Airway epithelial cell (primary cell): ENCODE data around the gene ZFR2. TPM values are rescaled to one million over a fixed set of nuclear protein-coding genes. Genes with fewer than 3 reads are reported as not detected.

Experiments used
- total RNA-seq: library from RNA; depleted of rRNA; stranded (reverse); fragments of >200 nt; gene quantifications from 2 replicates; pipeline ENCODE4 v1.2.3, GENCODE V29; 2015

ZFR2 gene
- total RNA-seq = not detected in 2 replicates

DNA sequence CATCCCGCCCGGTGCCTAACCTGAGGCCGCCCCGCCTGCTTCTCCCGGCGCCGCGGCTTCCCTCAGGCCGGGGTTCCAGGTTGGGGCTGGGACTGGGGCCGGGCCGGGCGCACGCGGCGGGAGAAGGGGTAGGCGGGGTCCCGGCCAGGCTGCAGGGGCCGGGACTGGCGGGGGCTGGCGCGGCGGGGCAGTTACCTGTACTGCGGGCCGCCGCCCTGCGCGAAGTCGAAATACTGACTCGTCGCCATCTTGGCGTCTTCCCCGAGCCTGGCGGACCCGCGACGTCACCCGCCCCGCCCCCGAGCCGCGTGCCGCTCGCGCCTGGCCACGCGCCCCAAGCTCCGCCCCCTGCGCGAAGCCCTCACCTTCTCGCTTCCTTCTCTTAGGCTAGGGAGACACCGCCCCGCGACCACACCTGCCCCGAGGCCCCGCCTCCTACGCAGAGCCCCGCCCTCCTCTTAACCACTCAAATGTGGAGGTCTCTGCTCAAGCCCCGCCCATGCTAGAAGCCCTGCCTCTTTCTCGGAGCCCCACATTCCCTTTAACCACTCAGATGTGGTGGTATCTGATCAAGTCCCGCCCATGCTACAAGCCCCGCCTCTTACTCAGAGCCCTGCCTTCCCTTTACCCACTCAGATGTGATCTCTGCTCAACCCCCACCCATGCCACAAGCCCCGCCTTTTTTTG lies at the start of gene ZFR2:
Gene ZFR2 (minus strand): TSS at position 269 of the 687 bp plus-strand sequence. CDS start 21 bp downstream, at position 248.

DNA sequence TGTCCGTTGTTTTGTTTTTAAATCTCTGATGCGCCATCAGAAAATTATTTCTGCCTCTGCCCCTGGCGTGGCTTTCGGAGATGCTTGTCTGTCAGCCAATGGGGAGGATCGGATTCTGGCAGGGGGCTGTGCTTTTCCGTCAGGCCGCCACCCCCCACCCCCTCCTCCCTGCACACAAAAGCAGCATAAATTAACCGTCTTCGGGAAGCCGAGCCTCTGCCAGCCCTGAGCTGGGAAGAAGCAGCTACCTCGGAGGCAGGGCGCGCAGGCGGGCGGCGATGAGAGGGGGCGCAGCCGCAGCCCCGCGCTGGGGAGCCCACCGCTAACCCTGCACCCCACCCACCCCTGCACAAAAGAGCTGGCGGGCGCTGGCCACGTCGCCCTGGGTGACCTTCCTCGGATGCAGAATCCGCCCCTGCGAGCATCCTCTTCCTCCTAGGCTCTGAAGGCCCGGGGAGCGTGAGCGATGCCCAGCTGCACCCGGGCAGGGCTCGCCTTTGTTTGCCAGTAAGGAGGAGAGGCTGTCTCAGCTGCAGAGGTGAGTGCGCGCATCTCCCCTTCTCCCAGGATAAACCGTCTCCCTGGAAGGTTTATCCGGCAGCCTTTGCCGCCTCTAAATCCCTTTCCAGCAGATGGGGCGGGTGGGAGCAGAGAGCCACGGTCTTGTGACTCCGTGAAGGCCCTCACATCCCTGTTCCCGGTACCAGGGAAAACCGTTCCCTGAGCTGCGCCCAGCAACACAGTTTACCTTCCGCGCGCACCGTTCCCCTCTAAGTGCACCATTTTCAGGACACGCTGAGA lies 11.8 kb upstream of the ZFR2 start, which contains the start of gene ATCAY:
Gene ATCAY (plus strand): TSS at position 215 of the 801 bp plus-strand sequence. CDS start 5,083 bp downstream, outside the sequence.

DNA sequence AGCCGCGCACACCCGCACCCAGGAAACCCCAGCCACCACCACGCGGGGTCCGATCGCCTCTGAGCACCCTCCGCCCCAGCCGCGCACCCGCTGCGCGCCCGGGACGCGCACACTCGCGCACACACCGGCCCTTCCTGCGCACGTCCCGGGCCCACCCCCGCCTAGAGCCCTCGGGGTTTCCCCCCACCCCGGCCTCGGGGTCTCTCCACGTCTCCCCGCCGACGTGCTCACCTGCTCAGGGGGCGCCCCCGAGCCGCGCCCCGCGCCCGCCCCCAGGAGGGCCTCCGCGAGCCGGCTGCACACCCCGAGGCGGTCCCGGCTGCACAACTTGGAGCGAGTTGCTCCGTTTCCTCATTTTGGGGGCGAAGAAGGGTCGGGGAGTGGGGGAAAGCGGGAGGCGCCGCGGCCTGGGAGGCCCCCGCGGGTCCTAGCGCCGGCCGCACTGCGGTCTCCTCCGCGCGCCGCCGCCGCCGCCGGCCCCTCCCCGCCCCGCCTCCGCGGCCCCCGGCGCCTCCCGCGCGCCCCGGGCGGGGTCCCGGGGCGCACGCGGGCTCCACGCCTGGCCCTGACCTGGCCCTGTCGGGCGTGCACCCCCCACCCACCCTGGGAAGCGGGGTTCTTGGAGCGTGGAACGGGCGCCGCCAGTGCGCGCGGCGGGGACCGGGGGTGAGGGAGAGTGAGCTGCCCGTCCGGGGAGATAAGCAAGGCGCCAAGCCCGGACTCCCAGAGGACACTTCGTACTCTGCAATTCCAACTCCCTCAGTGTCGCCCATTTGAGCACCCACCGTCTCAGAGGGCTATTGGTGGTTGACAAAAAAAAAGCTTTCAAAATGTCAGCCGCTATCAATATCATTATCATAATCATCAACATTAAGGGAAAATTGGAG lies 82.7 kb downstream of the ZFR2 start, which contains the start of gene MATK:
Gene MATK (minus strand): TSS at position 444 of the 887 bp plus-strand sequence. CDS start 1,246 bp downstream, outside the sequence.

DNA sequence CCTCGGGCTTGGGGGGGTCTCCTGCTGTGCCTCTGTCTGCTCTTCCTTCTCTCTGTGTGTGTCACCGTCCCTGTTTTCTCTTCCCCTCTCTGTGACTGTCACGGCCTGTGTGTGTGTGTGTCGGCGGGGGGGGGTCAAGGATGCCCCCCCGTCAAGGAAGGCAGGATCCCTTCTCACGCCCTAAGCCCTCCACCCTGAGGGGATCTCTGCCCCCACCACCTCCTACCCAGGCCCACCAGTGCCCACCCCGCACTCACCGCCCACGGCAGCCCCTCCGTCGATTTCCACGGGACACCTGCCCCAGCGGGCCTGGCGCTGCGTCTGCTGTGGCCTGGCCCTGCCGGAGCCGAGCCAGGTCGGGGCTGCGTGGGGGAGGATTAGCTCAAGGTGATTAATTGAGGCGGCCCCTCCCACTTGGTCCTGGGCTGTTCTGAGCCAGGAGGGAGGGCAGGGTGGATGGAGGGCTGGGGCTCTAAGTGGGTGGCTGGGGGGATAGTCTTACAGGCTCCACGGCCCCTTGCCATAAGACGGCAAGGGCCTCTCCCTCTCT lies 96.9 kb downstream of the ZFR2 start, which contains the start of gene RAX2:
Gene RAX2 (minus strand): TSS at position 323 of the 550 bp plus-strand sequence. CDS start 486 bp downstream, outside the sequence.

DNA sequence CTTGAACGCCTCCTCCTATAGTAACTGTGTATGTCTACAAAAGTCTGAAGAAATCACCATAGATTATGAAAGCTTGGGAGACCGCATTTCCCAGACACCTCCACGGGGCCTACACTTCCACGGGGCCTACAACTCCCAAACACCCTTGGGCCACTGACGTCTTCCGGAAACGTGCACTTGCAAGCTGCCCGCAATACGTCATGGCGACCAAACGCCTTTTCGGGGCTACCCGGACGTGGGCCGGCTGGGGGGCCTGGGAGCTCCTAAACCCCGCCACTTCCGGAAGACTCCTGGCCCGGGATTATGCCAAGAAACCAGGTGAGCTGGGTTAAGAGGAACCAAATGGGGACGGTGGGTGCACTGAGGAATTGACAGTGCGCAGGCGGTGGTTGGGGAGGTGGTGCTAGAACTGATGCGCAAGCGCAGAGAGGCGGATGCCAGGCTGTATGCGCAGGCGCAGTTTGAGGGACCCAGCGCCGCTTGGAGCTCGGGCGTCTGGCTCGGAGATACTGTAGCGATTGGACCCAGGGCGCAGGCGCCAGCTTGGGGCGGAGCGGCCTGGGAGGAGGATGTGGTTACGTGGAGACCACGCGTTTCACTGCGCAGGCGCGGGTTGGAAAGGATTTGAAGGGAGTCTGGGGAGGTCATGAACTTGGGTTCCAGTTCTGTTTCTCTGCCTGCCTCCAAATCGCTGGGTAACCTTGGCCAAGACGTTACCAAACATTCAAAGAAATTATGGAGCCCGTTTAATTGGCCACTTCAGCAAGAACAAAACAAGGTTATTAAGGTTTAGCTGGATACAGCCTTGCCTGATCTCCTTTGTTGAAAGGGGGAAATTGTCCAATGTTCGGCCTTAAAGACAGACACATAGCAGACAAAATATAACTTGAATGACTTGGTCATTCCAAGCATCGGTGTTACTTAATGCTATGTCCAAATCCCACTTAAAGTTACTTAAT lies 106.1 kb downstream of the ZFR2 start, which contains the start of gene MRPL54:
Gene MRPL54 (plus strand): TSS at position 182 of the 959 bp plus-strand sequence. CDS start 19 bp downstream, at position 201.

DNA sequence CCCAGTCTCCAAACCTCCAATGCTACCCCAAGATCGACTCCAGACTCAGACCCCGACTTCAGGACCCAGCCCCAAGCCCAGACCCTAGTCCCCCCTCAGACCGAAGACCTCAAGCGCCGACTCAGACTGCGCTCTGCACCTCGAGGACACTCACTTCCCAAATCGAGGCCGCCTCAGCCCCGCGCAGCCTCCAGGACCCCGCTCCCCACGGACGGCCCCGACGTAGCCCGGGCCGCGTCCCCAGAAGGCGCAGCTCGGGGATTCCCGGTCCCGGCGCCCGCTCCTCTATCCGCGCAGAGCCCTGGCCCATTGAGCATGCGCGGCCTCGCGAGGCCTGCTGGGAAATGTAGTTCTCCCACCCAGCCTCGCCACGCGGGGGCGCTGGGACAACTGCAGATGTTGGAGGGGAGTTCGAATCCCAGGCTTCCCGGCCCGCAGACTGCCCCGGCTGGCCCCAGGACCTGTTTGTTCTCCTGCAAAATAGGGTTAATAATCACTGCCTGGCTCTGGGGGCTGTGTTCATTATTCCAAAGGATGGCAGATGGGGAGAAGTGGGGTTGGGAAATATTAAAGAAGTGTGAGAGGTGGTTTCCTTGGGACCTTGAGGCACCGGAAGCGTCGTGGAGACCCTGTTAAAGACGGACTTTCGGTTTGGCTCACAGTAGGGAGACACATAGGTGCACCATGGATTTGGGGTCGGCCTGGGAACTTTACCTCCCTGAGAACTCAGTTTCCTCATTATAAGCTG lies 107.3 kb downstream of the ZFR2 start, which contains the start of gene APBA3:
Gene APBA3 (minus strand): TSS at position 311 of the 748 bp plus-strand sequence. CDS start 1,428 bp downstream, outside the sequence.

Other genes with a start within 250 kb of the ZFR2 start
- gene CACTIN, start 242.2 kb downstream of the ZFR2 start, total RNA-seq = 31.7 and 37.0 TPM in 2 replicates
- 10.8 and 16.0 TPM in 2 replicates for gene PIP5K1C, start 168.6 kb downstream of the ZFR2 start, total RNA-seq
- gene TJP3, start 160.7 kb downstream of the ZFR2 start, total RNA-seq = 7.5 and 10.6 TPM in 2 replicates
- 13.0 and 22.3 TPM in 2 replicates for gene APBA3, start 107.3 kb downstream of the ZFR2 start, total RNA-seq
- gene MRPL54, start 106.4 kb downstream of the ZFR2 start, total RNA-seq = 57.3 and 99.0 TPM in 2 replicates
- not detected in 2 replicates for gene RAX2, start 96.8 kb downstream of the ZFR2 start, total RNA-seq
- not detected in 2 replicates for gene MATK, start 82.7 kb downstream of the ZFR2 start, total RNA-seq
- not detected in 2 replicates for gene ATCAY, start 11.6 kb upstream of the ZFR2 start, total RNA-seq
- not detected in 2 replicates for gene NMRK2, start 64.0 kb upstream of the ZFR2 start, total RNA-seq
- 63.6 and 65.4 TPM in 2 replicates for gene DAPK3, start 102.1 kb upstream of the ZFR2 start, total RNA-seq
- gene EEF2, start 116.4 kb upstream of the ZFR2 start, total RNA-seq = 1,684 and 2,218 TPM in 2 replicates
- 20.8 and 21.8 TPM in 2 replicates for gene PIAS4, start 138.7 kb upstream of the ZFR2 start, total RNA-seq
- gene ZBTB7A, start 197.9 kb upstream of the ZFR2 start, total RNA-seq = 59.9 and 61.2 TPM in 2 replicates